ENCODE data around the gene KRTAP5-1. TPM values are rescaled to one million over a fixed set of nuclear protein-coding genes. Genes with fewer than 3 reads are reported as not detected.
"Not testable (repeated sequence)": the region's sequence is repeated elsewhere in the genome, so short reads cannot be mapped to it uniquely, and the experiment has no call there.

Gene KRTAP5-1
- total RNA-seq, 1 donor from 2014 or later: not detected

GRCh38 chr11:1604711-1605110 lies 19.6 kb upstream of the KRTAP5-1 start:
- Histone ChIP-seq H3K27ac (no peak overlapping the region), H3K4me3 (no peak overlapping the region), H3K9me3 (no peaks in the 10 kb centered on the region), H3K4me1 (no peaks in the 10 kb centered on the region), H3K27me3 (no peaks in the 10 kb centered on the region), H3K36me3 (no peaks in the 10 kb centered on the region)
- no peak for TF ChIP-seq POLR2AphosphoS5 (IDR thresholded peaks at IDR 0.05; ENCODE audit: insufficient read depth in 1 of 2, low read depth in 1 of 2)
- TF ChIP-seq, protein P1, sequence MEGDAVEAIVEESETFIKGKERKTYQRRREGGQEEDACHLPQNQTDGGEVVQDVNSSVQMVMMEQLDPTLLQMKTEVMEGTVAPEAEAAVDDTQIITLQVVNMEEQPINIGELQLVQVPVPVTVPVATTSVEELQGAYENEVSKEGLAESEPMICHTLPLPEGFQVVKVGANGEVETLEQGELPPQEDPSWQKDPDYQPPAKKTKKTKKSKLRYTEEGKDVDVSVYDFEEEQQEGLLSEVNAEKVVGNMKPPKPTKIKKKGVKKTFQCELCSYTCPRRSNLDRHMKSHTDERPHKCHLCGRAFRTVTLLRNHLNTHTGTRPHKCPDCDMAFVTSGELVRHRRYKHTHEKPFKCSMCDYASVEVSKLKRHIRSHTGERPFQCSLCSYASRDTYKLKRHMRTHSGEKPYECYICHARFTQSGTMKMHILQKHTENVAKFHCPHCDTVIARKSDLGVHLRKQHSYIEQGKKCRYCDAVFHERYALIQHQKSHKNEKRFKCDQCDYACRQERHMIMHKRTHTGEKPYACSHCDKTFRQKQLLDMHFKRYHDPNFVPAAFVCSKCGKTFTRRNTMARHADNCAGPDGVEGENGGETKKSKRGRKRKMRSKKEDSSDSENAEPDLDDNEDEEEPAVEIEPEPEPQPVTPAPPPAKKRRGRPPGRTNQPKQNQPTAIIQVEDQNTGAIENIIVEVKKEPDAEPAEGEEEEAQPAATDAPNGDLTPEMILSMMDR (IDR thresholded peaks at IDR 0.05): no peak
- TF ChIP-seq POLR2A (IDR thresholded peaks at IDR 0.05): no peak
- intact Hi-C loops (cut with DNase I): no loop called here
- DNase-seq (ENCODE audit: extremely low spot score in 2 of 2): no peak

GRCh38 chr11:1604181-1604580 lies 19.1 kb upstream of the KRTAP5-1 start:
- DNase-seq (ENCODE audit: extremely low spot score in 2 of 2): no peak
- Histone ChIP-seq H3K36me3 (no peaks in the 10 kb centered on the region), H3K4me3 (no peak overlapping the region), H3K4me1 (no peaks in the 10 kb centered on the region), H3K27ac (no peak overlapping the region), H3K27me3 (no peaks in the 10 kb centered on the region), H3K9me3 (no peaks in the 10 kb centered on the region)
- TF ChIP-seq POLR2AphosphoS5 (IDR thresholded peaks at IDR 0.05; ENCODE audit: insufficient read depth in 1 of 2, low read depth in 1 of 2): no peak
- TF ChIP-seq, protein P1 (IDR thresholded peaks at IDR 0.05): no peak
- no peak for TF ChIP-seq POLR2A (IDR thresholded peaks at IDR 0.05)
- intact Hi-C loops (cut with DNase I): no loop called here

GRCh38 chr11:1603629-1604028 lies 18.5 kb upstream of the KRTAP5-1 start:
- Histone ChIP-seq H3K36me3 (no peaks in the 10 kb centered on the region), H3K4me1 (no peaks in the 10 kb centered on the region), H3K27me3 (no peaks in the 10 kb centered on the region), H3K4me3 (no peak overlapping the region), H3K27ac (no peak overlapping the region), H3K9me3 (no peaks in the 10 kb centered on the region)
- DNase-seq (ENCODE audit: extremely low spot score in 2 of 2): no peak
- intact Hi-C loops (cut with DNase I): no loop called here
- no peak for TF ChIP-seq POLR2AphosphoS5 (IDR thresholded peaks at IDR 0.05; ENCODE audit: insufficient read depth in 1 of 2, low read depth in 1 of 2)
- TF ChIP-seq, protein P1 (IDR thresholded peaks at IDR 0.05): no peak
- TF ChIP-seq POLR2A (IDR thresholded peaks at IDR 0.05): no peak

DNA sequence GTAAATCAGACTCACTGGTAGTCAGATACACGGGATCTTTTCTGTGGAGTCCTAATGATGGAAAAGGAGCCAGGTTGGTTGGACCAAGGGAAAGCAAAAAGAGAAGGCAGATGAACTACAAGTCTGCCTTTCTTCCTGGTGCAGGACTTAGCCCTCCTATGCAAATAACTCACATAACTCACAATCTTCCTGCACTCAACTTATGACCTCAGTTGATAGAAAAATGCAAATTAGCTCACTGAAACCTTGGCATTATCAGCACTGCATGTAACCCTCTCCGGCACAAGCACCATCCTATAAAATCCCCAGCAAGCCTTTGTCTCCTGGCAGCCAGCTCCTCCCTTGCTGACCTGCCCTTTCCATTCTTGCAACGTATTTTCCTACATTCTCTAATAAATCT lies 16.6 kb upstream of the KRTAP5-1 start:
- H3K4me3 ChIP-seq; DNase-seq (ENCODE audit: extremely low spot score in 2 of 2); H3K27me3 ChIP-seq; H3K36me3 ChIP-seq; intact Hi-C loops (cut with DNase I); H3K9me3 ChIP-seq; H3K4me1 ChIP-seq; H3K27ac ChIP-seq: not testable (repeated sequence)

DNA sequence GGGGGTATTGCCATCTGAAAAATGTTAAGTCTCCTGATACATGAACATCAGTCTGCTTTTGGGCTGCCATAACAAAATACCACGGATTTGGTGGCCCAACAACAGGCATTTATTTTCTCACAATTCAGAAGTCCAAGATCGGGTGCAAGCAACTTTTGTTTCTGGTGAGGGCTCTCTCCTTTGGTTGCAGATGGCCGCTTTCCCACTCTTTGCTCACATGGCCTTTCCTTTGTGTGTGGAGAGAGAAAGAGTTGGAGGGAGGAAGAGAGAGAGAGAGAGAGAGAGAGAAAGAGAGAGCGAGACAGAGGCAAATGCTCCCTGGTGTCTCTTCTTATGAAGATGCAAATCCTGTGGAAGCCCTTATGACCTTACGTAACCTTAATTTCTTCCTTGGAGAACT lies 15.5 kb upstream of the KRTAP5-1 start:
- DNase-seq (ENCODE audit: extremely low spot score in 2 of 2): no peak
- no peaks in the 10 kb centered on the region for H3K36me3 ChIP-seq
- no peak overlapping the region for H3K27ac ChIP-seq
- no peaks in the 10 kb centered on the region for H3K4me1 ChIP-seq
- H3K9me3 ChIP-seq: no peaks in the 10 kb centered on the region
- intact Hi-C loops (cut with DNase I): no loop called here
- H3K27me3 ChIP-seq: no peaks in the 10 kb centered on the region
- no peak overlapping the region for H3K4me3 ChIP-seq
- TF ChIP-seq POLR2AphosphoS5 (IDR thresholded peaks at IDR 0.05; ENCODE audit: insufficient read depth in 1 of 2, low read depth in 1 of 2): no peak
- TF ChIP-seq, protein P1 (IDR thresholded peaks at IDR 0.05): no peak
- no peak for TF ChIP-seq POLR2A (IDR thresholded peaks at IDR 0.05)

- TF ChIP-seq POLR2AphosphoS5 (IDR thresholded peaks at IDR 0.05; ENCODE audit: insufficient read depth in 1 of 2, low read depth in 1 of 2) (no peak), POLR2A (IDR thresholded peaks at IDR 0.05) (no peak)
- TF ChIP-seq, protein P1 (IDR thresholded peaks at IDR 0.05): no peak
- Histone ChIP-seq H3K36me3 (no peaks in the 10 kb centered on the region), H3K27me3 (no peaks in the 10 kb centered on the region), H3K4me1 (no peaks in the 10 kb centered on the region), H3K27ac (no peak overlapping the region), H3K4me3 (no peak overlapping the region), H3K9me3 (no peaks in the 10 kb centered on the region)
- DNase-seq (ENCODE audit: extremely low spot score in 2 of 2): no peak
- intact Hi-C loops (cut with DNase I): no loop called here
Observed at GRCh38 chr11:1598816-1599215, 13.7 kb upstream of the KRTAP5-1 start.

DNA sequence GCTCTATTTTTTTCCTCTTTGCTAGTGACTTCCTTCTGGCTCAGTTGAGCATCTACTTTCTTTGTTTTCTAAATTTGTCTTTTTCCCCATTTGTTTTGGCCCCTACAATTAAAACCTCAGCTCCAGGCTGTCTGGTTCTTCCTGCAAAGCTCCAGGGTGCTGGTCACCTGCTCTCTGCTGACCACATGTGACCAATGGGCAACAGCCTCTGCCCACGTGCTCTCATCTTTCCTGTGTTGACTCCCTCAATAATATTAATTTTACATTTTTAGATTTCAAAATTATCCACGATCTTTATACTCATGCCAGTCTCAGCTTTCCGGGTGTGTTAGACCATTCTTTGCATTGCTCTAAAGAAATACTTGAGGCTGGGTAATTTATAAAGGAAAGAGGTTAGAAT lies 13.3 kb upstream of the KRTAP5-1 start:
- DNase-seq (ENCODE audit: extremely low spot score in 2 of 2); H3K4me3 ChIP-seq; H3K4me1 ChIP-seq; H3K27me3 ChIP-seq; intact Hi-C loops (cut with DNase I); H3K9me3 ChIP-seq; H3K27ac ChIP-seq; H3K36me3 ChIP-seq: not testable (repeated sequence)
